ENCODE measurements around the gene ANKRD34A. TPM values are rescaled to one million over a fixed set of nuclear protein-coding genes. Genes with fewer than 3 reads are reported as not detected.
A peak's percentile ranks its signal among the peaks of the same experiment; 100 is the strongest.

The ANKRD34A gene
- polyA plus RNA-seq, 3 donors: 0.31 TPM; not detected in 2

- TF ChIP-seq, protein P1, sequence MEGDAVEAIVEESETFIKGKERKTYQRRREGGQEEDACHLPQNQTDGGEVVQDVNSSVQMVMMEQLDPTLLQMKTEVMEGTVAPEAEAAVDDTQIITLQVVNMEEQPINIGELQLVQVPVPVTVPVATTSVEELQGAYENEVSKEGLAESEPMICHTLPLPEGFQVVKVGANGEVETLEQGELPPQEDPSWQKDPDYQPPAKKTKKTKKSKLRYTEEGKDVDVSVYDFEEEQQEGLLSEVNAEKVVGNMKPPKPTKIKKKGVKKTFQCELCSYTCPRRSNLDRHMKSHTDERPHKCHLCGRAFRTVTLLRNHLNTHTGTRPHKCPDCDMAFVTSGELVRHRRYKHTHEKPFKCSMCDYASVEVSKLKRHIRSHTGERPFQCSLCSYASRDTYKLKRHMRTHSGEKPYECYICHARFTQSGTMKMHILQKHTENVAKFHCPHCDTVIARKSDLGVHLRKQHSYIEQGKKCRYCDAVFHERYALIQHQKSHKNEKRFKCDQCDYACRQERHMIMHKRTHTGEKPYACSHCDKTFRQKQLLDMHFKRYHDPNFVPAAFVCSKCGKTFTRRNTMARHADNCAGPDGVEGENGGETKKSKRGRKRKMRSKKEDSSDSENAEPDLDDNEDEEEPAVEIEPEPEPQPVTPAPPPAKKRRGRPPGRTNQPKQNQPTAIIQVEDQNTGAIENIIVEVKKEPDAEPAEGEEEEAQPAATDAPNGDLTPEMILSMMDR (IDR thresholded peaks at IDR 0.05): no peak
- Mint-ChIP-seq H3K4me1 (peaks cover 47% of the 10 kb centered on the region), H3K27me3 (ENCODE audit: low read depth in 3 of 3) (peaks cover 25 to 32% (median 26%) of the 10 kb centered on the region in 3 donors), H3K36me3 (peaks cover 7 to 16% of the 10 kb centered on the region in 2 donors), H3K27ac (peak overlapping the region in 3 of 7 donors; percentile 84 to 96 (median 95)), H3K9me3 (peaks cover 0 to 16% (median 8%) of the 10 kb centered on the region in 7 donors), H3K4me3 (peak overlapping the region; percentile 94 to 96)
- Histone ChIP-seq H3K4me2 (replicated peaks; ENCODE audit: extremely low read depth, low read length, poor library complexity, severe bottlenecking) (peak overlapping the region; percentile 91), H3K36me3 (replicated peaks in 1 of 2; ENCODE audit: control insufficient read depth in 1 of 2, insufficient read depth in 2 of 2, low read length in 2 of 2) (peaks cover 0 to 7% of the 10 kb centered on the region in 2 donors), H3K9ac (ENCODE audit: insufficient read depth, low read length, poor library complexity, severe bottlenecking) (peak overlapping the region; percentile 74), H3K27ac (ENCODE audit: low read depth in 1 of 2, low read length in 2 of 2) (peak overlapping the region in 1 of 2 donors; percentile 82), H3K79me2 (ENCODE audit: insufficient read depth, low read length) (peaks cover 10% of the 10 kb centered on the region), H3K4me1 (ENCODE audit: control insufficient read depth in 1 of 2, insufficient read depth in 2 of 2, low read length in 2 of 2) (peaks cover 42 to 51% of the 10 kb centered on the region in 2 donors), H3K9me3 (replicated peaks in 1 of 2; ENCODE audit: control insufficient read depth in 1 of 2, insufficient read depth in 1 of 2, low read length in 2 of 2) (peaks cover 0 to 4% of the 10 kb centered on the region in 2 donors), H4K20me1 (ENCODE audit: insufficient read depth, low read length) (no peaks in the 10 kb centered on the region), H3K27me3 (ENCODE audit: control insufficient read depth in 2 of 2, insufficient read depth in 2 of 2, low read length in 2 of 2) (peaks cover 6 to 29% of the 10 kb centered on the region in 2 donors), H2AFZ (ENCODE audit: insufficient read depth, low read depth, low read length, poor library complexity, severe bottlenecking) (peak overlapping the region; percentile 89), H3K4me3 (replicated peaks in 1 of 3; ENCODE audit: low read depth in 2 of 3, low read length in 3 of 3) (peak overlapping the region; percentile 55 to 89 (median 59))
- intact Hi-C loops (cut with micrococcal nuclease): loop anchor here in 1 of 2 donors (5.0 to 10.0 kb wide), 2 partner anchors 37 to 100 kb away; no protein-coding TSS in a partner anchor
- WGBS (ENCODE audit: insufficient coverage): no CpG with 5 or more reads among the region's 5 CpGs
- DNase-seq: no peak
Observed at GRCh38 chr1:145965119-145965744, 857 bp upstream of the ANKRD34A start.

DNA sequence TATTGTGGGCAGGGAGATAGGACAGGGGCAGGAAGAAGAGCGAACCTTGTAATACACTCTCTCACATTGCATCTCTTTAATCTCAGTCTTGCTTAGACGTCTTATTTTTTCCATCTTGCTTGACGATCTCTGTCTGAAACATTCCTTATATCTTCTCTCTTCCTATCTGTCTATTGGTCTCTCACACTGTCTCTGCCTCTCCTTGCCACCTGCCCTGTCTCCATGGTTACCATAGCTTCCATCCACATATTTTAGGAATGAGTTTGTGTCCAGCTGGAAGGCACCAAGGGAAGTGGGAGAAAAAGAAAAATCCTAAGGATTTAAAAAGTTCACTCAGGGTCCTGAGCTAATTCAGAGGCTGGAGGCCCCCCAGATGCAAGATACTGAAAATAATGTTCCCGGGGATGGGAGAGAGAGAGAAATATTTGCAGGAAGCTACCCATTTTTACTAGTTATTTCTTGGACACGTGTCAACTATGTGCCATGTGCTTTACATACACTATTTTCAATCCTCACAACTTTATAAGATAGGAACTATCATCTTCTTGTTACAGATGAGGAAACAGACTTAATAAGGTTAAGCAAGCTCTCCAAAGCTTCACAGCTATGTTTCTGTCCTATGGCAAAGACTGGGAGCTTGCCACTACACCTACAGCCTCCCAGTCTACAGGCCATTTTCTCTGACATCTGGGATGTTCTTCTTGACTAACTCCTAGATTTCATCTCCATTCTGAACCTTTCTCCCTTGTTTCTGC, 933 bp downstream of the ANKRD34A start:
- peak overlapping the region; percentile 94 to 96 for H3K4me3 Mint-ChIP-seq
- Histone ChIP-seq H4K20me1 (ENCODE audit: insufficient read depth, low read length) (peaks cover 3% of the 10 kb centered on the region), H3K9ac (ENCODE audit: insufficient read depth, low read length, poor library complexity, severe bottlenecking) (peak overlapping the region; percentile 74), H2AFZ (ENCODE audit: insufficient read depth, low read depth, low read length, poor library complexity, severe bottlenecking) (peak overlapping the region; percentile 89), H3K9me3 (replicated peaks in 1 of 2; ENCODE audit: control insufficient read depth in 1 of 2, insufficient read depth in 1 of 2, low read length in 2 of 2) (peaks cover 0 to 4% of the 10 kb centered on the region in 2 donors), H3K4me3 (replicated peaks in 1 of 3; ENCODE audit: low read depth in 2 of 3, low read length in 3 of 3) (peak overlapping the region; percentile 55 to 89 (median 59)), H3K79me2 (ENCODE audit: insufficient read depth, low read length) (peaks cover 10% of the 10 kb centered on the region), H3K27ac (ENCODE audit: low read depth in 1 of 2, low read length in 2 of 2) (peak overlapping the region in 1 of 2 donors; percentile 82), H3K4me2 (replicated peaks; ENCODE audit: extremely low read depth, low read length, poor library complexity, severe bottlenecking) (peak overlapping the region; percentile 91), H3K36me3 (replicated peaks in 1 of 2; ENCODE audit: control insufficient read depth in 1 of 2, insufficient read depth in 2 of 2, low read length in 2 of 2) (peaks cover 0 to 7% of the 10 kb centered on the region in 2 donors), H3K4me1 (ENCODE audit: control insufficient read depth in 1 of 2, insufficient read depth in 2 of 2, low read length in 2 of 2) (peaks cover 58 to 65% of the 10 kb centered on the region in 2 donors), H3K27me3 (ENCODE audit: control insufficient read depth in 2 of 2, insufficient read depth in 2 of 2, low read length in 2 of 2) (peaks cover 6 to 31% of the 10 kb centered on the region in 2 donors)
- peak overlapping the region in 6 of 7 donors; percentile 58 to 96 (median 88) for H3K27ac Mint-ChIP-seq
- H3K9me3 Mint-ChIP-seq: peaks cover 0 to 16% (median 8%) of the 10 kb centered on the region in 7 donors
- peaks cover 7 to 9% of the 10 kb centered on the region in 2 donors for H3K36me3 Mint-ChIP-seq
- no CpG with 5 or more reads among the region's 5 CpGs for WGBS (ENCODE audit: insufficient coverage)
- H3K4me1 Mint-ChIP-seq: peaks cover 65% of the 10 kb centered on the region
- no peak for DNase-seq
- H3K27me3 Mint-ChIP-seq (ENCODE audit: low read depth in 3 of 3): peaks cover 30 to 37% (median 30%) of the 10 kb centered on the region in 3 donors
- TF ChIP-seq, protein P1 (IDR thresholded peaks at IDR 0.05): no peak
- intact Hi-C loops (cut with micrococcal nuclease): loop anchor here (2.0 to 10.0 kb wide), 4 partner anchors 33 to 99 kb away; partner anchors contain the start of genes PEX11B (in 1 of the 2) and TXNIP (in 1 of the 2)

Data from CD14-positive monocyte (primary cell).